Memory B cell (primary cell): ENCODE results near the gene CACNG7.

Experiments
- ATAC-seq: fragments of 150-1000 bp; cut with Tn5 transposase; 2 replicates; pipeline ENCODE4 v1.10.0; 2021; ENCODE audit warnings: low read depth, mild to moderate bottlenecking, moderate library complexity
- DNase-seq, 2 donors: peaks; one replicate each; pipeline ENCODE4 v3.0.0; 2022; ENCODE audit warnings: low spot score in 2 of 2
- H3K27ac Mint-ChIP-seq: one replicate; pipeline ENCODE4 v1.8.0; 2022; ENCODE audit warnings: mild to moderate bottlenecking, moderate library complexity, mixed read lengths
- H3K27me3 Mint-ChIP-seq: one replicate; pipeline ENCODE4 v1.8.0; 2022; ENCODE audit warnings: mixed read lengths
- H3K36me3 Mint-ChIP-seq: one replicate; pipeline ENCODE4 v1.8.0; 2022; ENCODE audit warnings: mild to moderate bottlenecking, mixed read lengths
- H3K4me1 Mint-ChIP-seq: one replicate; pipeline ENCODE4 v1.8.0; 2022; ENCODE audit warnings: mixed read lengths
- H3K4me3 Mint-ChIP-seq: one replicate; pipeline ENCODE4 v1.8.0; 2022; ENCODE audit warnings: mild to moderate bottlenecking, moderate library complexity, mixed read lengths
- H3K9me3 Mint-ChIP-seq: one replicate; pipeline ENCODE4 v1.8.0; 2022; ENCODE audit warnings: mixed read lengths

The CACNG7 gene

DNA sequence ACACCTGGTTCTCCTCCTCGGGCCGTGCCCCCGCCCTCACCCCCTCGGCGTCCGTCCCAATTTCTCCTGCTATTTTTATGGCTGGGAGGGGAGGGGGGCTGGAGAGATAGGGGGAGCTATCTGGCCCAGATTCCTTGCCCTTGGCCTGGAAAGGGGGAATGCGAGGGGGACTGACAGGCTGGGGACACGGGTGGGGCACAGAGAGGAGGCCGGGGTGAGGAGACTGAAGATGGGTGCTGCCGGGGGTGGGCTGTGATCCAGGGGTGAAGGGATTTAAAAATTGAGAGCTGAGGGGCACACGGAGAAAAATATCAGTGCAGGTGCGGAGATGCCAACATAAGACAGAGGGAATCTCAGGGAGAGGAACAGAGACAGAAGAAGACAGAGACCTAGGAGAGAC, 24.8 kb upstream of the CACNG7 start:
- Mint-ChIP-seq H3K27ac (no peak overlapping the region), H3K27me3 (peaks cover 9% of the 10 kb centered on the region), H3K9me3 (peaks cover 1% of the 10 kb centered on the region), H3K4me1 (peaks cover 4% of the 10 kb centered on the region), H3K36me3 (peaks cover 3% of the 10 kb centered on the region), H3K4me3 (no peak overlapping the region)
- ATAC-seq = no peak
- no peak for DNase-seq

DNA sequence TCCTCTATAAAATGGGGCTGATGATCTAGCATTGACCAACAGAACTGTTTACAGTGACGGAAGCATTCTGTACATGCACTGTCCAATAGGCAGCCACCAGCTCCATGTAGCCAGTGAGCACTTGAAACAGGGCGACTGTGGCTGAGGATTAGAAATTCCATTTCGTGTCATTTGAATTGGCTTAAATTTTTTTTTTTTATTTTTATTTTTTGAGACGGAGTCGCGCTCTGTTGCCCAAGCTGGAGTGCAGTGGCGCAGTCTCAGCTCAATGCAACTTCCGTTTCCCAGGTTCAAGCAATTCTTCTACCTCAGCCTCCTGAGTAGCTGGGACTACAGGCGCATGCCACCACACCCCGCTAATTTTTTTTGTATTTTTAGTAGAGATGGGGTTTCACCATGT, 24.0 kb upstream of the CACNG7 start:
- Mint-ChIP-seq H3K27me3 (peaks cover 9% of the 10 kb centered on the region), H3K4me3 (no peak overlapping the region), H3K4me1 (peaks cover 4% of the 10 kb centered on the region), H3K9me3 (peaks cover 1% of the 10 kb centered on the region), H3K36me3 (peaks cover 3% of the 10 kb centered on the region), H3K27ac (no peak overlapping the region)
- DNase-seq = no peak
- no peak for ATAC-seq

DNA sequence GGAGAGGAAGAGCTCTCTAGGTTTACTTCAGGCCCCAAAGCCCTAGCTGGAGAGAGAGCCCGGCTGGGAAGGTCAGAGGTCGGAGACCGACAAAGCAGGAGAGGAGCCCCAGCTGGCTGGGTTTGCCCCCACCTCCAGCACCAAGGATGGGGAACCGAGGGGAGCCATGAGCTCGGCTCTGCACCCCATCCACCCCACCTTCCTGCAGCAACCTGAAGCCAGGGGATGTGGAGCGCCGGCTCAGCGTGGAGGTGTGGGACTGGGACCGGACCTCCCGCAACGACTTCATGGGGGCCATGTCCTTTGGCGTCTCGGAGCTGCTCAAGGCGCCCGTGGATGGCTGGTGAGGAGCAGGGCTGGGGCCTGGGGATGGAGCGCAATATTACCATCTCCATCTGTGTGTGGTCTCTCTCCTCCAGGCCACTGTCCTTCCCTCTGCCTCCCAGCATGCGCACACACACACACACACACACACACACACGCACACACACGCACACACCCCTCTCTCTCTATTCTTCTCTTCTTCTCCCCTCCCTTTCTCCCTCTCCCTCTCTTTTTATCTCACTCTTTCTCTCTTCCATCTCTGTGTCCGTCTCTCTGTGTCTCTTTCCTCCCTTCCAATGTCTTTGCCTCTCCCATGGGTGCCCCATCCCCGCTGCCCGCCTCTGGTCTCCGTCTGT, 16.6 kb upstream of the CACNG7 start:
- H3K9me3 Mint-ChIP-seq = peaks cover 10% of the 10 kb centered on the region
- no peak overlapping the region for H3K27ac Mint-ChIP-seq
- DNase-seq (no peak), ATAC-seq (no peak)
- H3K36me3 Mint-ChIP-seq = peaks cover 2% of the 10 kb centered on the region
- H3K4me1 Mint-ChIP-seq = no peaks in the 10 kb centered on the region
- no peak overlapping the region for H3K4me3 Mint-ChIP-seq
- H3K27me3 Mint-ChIP-seq = peaks cover 17% of the 10 kb centered on the region

DNA sequence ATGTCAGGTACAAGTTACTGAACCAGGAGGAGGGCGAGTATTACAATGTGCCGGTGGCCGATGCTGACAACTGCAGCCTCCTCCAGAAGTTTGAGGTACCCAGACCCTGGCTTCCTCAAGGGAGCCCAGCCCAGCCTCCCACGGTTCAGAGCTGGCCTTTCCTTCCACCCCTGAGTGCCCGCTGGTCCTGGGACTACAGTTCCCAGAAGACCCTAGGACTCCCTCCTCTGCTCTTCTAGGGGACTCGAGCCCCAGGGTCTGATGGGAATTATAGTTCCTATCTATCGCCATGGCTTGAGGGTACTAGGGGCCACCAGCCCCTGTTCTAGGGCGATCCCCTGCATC, 16.1 kb upstream of the CACNG7 start:
- Mint-ChIP-seq H3K4me1 (no peaks in the 10 kb centered on the region), H3K4me3 (no peak overlapping the region), H3K9me3 (peaks cover 10% of the 10 kb centered on the region), H3K36me3 (peaks cover 2% of the 10 kb centered on the region), H3K27me3 (peaks cover 18% of the 10 kb centered on the region), H3K27ac (no peak overlapping the region)
- DNase-seq = no peak
- ATAC-seq = no peak

DNA sequence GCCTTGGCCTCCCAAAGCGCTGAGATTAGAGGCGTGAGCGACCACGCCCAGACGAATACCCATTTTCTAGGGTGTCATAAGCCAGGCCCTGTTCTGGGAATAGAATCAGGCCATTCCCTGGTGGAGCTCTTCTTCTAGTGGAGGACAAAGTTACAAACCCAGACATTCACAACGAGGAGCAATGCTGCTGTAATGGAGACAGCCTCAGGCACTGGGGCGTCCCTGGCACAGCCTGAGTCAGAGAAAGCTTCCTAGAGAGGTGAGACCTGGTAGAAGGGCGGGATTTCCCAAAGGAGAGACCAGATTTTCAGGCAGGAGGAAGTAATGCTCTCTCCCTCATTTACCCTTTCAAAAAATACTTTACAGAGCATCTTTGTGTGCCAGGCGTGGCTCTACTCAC, 14.4 kb upstream of the CACNG7 start:
- Mint-ChIP-seq H3K9me3 (peaks cover 14% of the 10 kb centered on the region), H3K27me3 (peaks cover 24% of the 10 kb centered on the region), H3K4me3 (no peak overlapping the region), H3K36me3 (peaks cover 2% of the 10 kb centered on the region), H3K4me1 (no peaks in the 10 kb centered on the region), H3K27ac (no peak overlapping the region)
- DNase-seq (no peak), ATAC-seq (no peak)

DNA sequence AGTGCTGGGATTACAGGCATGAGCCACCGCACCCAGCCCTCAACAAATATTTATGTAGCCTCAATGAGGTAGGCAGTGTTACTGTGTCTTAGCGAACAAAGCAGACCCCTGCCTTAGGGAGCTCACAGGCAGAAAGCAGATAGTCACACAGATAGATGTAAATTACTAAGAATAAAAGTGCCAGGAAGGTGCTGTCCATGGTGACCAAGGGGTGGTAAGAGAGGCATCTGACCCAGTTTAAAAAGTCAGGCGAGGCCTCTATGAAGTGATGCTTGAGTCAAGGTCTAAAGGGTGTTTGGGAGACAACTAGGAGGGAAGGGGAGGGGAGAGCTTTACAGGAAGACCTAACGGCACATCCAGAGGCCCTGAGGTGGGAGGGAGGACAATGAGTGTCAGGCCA, 12.4 kb upstream of the CACNG7 start:
- DNase-seq (no peak), ATAC-seq (no peak)
- peaks cover 23% of the 10 kb centered on the region for H3K27me3 Mint-ChIP-seq
- no peaks in the 10 kb centered on the region for H3K4me1 Mint-ChIP-seq
- H3K4me3 Mint-ChIP-seq = no peak overlapping the region
- H3K36me3 Mint-ChIP-seq = peaks cover 2% of the 10 kb centered on the region
- peaks cover 13% of the 10 kb centered on the region for H3K9me3 Mint-ChIP-seq
- no peak overlapping the region for H3K27ac Mint-ChIP-seq

DNA sequence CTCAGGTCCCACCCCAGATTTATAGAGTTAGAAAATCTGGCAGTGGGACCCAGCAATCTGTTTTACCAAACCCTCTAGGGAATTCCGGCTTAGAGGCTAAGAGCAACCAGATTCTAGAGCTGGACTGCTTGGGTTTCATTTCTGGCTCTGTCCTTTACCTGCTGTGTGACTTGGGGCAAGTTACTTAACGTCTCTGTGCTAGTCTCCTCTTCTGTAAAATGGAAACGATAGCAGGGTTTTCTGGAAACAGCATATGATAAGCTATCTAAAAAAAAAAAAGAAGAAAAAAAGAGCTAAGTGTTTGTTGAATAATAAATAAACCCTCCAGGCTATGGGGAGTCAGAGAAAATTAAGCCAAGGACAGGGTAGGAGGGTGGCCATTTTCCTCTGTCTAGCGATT, 11.6 kb upstream of the CACNG7 start:
- Mint-ChIP-seq H3K4me1 (no peaks in the 10 kb centered on the region), H3K27me3 (peaks cover 18% of the 10 kb centered on the region), H3K4me3 (no peak overlapping the region), H3K27ac (no peak overlapping the region), H3K9me3 (peaks cover 10% of the 10 kb centered on the region), H3K36me3 (peaks cover 2% of the 10 kb centered on the region)
- ATAC-seq (no peak), DNase-seq (no peak)

DNA sequence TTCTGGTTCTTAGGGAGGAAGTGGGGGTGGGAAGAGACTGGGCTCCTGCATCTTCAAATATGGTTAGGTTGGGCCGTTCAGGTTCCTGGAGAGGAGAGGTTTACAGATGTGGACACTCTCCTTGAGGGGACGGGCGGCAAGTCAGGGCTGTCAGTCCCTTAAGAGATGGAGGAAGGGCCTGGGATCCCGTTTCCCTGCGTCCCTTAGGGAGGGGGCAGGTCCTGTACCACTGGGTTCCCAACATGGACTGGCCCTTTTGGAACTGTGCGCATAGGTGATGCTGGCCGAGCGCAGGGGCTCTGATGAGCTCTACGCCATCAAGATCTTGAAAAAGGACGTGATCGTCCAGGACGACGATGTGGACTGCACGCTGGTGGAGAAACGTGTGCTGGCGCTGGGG, 10.9 kb upstream of the CACNG7 start:
- Mint-ChIP-seq H3K27ac (no peak overlapping the region), H3K9me3 (peaks cover 8% of the 10 kb centered on the region), H3K27me3 (peaks cover 15% of the 10 kb centered on the region), H3K4me3 (no peak overlapping the region), H3K36me3 (no peaks in the 10 kb centered on the region), H3K4me1 (no peaks in the 10 kb centered on the region)
- ATAC-seq (no peak), DNase-seq (no peak)

DNA sequence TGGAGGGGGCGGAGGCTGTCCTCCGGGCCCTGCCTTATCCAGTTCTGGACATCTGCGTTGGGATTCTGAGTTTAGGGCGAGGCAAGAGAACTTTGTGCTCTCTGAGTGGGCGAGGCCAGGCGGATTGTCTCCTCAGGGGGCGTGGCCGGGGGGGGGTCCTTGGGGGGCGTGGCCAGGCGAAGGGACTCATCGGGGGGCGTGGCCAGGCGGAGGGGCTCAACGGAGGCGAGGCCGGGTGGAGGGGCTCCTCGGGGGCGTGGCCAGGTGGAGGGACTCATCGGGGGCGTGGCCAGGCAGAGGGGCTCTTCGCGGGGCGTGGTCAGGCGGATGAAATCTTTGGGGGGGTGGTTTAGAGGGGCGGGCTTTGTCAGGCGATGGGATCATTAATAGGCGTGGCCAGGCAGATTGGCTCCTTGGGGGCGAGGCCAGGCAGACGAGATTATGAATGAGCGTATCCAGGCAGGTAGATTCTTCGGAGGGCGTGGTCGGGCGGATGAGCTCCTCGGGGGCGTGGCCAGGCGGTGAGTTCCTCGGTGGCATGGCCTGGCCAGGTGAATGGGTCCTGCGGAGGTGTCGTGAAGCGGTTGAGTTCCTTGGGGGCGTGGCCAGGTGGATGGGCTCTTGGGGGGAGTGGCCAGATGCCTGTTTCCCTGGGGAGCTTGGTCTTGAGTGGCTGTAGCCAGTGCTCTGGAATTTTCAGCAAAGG, 10.3 kb upstream of the CACNG7 start:
- Mint-ChIP-seq H3K36me3 (no peaks in the 10 kb centered on the region), H3K4me3 (no peak overlapping the region), H3K27ac (no peak overlapping the region), H3K4me1 (no peaks in the 10 kb centered on the region), H3K9me3 (peaks cover 8% of the 10 kb centered on the region), H3K27me3 (peaks cover 12% of the 10 kb centered on the region)
- ATAC-seq = no peak
- DNase-seq = no peak

DNA sequence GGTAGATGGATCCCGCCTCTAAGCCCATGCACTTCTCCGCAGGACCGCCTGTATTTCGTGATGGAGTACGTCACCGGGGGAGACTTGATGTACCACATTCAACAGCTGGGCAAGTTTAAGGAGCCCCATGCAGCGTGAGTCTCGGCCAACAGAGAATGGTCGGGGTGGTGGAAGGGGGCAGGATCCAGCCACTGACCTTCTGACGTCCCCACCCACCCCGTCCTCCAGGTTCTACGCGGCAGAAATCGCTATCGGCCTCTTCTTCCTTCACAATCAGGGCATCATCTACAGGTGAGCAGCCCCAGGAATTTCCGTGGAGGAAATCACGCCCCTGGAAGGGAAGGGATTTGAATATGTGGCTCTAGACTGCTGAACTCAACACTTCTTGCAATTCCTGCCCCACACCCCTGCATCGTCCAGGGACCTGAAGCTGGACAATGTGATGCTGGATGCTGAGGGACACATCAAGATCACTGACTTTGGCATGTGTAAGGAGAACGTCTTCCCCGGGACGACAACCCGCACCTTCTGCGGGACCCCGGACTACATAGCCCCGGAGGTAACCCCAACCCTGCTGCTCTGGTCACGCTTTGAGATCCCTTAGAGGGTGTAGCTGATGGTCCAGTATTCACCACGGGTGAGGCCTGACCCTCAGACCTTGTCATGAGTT, 8.8 kb upstream of the CACNG7 start:
- DNase-seq (no peak), ATAC-seq (no peak)
- Mint-ChIP-seq H3K9me3 (peaks cover 8% of the 10 kb centered on the region), H3K4me1 (peaks cover 3% of the 10 kb centered on the region), H3K36me3 (no peaks in the 10 kb centered on the region), H3K4me3 (no peak overlapping the region), H3K27me3 (peaks cover 13% of the 10 kb centered on the region), H3K27ac (no peak overlapping the region)

DNA sequence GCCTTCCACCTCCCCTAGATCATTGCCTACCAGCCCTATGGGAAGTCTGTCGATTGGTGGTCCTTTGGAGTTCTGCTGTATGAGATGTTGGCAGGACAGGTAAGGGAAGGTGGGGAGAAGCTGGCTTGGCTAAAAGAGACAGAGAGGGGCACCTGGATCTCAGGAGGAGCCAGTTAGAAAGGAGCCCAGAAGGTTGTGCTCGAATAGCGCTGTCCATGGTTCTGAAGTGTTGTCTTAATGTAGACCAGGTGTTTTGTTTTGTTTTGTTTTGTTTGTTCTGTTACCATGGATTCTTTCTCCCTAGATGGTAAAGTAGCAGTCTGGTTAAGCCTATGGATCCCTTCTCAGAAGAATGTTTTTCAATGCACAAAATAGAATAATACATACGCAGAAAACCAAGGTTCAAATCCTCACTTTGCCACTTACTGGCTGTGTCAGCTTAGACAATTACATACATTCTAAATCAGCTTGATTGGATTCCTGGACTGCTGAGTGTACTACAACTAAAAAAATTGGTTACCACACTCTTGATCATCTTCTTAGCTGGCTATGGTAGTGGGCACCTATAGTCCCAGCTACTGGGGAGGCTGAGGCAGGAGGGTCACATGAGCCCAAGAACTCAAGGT, 5.9 kb upstream of the CACNG7 start:
- peaks cover 12% of the 10 kb centered on the region for H3K9me3 Mint-ChIP-seq
- H3K4me1 Mint-ChIP-seq = peaks cover 10% of the 10 kb centered on the region
- no peak for DNase-seq
- H3K27me3 Mint-ChIP-seq = peaks cover 26% of the 10 kb centered on the region
- ATAC-seq = no peak
- H3K36me3 Mint-ChIP-seq = peaks cover 4% of the 10 kb centered on the region
- no peak overlapping the region for H3K27ac Mint-ChIP-seq
- H3K4me3 Mint-ChIP-seq = no peak overlapping the region

DNA sequence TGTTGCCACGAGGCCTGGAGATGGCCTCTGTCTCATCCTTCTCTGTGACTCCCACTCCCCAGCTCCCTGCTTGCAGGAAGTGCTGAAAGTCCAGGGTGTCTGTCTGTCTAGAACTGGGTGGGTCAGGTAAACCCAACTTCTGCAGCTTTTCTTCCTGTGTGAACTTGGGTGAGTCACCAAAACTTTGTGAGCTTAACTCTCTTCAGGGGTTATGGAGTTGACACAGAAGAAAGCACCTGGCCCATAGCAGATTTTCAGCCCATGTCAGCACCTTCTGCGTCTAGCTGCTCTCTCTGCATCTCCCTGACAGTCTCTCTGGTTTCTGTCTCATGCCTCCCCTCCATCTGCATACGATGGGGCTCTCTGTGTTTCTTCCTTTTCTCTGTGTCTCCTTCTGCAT, 4.2 kb upstream of the CACNG7 start:
- DNase-seq (no peak), ATAC-seq (no peak)
- no peak overlapping the region for H3K4me3 Mint-ChIP-seq
- peaks cover 15% of the 10 kb centered on the region for H3K4me1 Mint-ChIP-seq
- H3K27ac Mint-ChIP-seq = no peak overlapping the region
- peaks cover 32% of the 10 kb centered on the region for H3K27me3 Mint-ChIP-seq
- H3K9me3 Mint-ChIP-seq = peaks cover 14% of the 10 kb centered on the region
- H3K36me3 Mint-ChIP-seq = peaks cover 10% of the 10 kb centered on the region

DNA sequence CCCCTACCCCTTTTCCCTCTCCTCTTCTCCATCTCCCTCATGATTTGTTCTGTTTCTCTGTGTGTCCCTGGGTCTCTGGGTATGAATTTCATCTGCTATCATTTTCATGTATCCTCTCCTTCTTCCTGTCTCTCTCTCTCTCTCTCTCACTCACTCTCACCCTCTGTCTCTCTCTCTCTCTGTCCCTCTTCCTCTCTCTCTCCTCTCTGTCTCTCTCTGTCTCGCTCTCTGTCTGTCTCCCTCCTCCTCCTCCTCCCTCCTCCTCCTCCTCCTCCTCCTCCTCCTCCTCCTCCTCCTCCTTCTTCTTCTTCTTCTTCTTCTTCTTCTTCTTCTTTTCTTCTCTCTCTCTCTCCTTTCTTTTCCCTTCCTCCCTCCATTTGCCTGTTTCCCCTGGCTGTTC, 3.3 kb upstream of the CACNG7 start:
- peaks cover 11% of the 10 kb centered on the region for H3K36me3 Mint-ChIP-seq
- peaks cover 15% of the 10 kb centered on the region for H3K4me1 Mint-ChIP-seq
- ATAC-seq = no peak

More for the DNA sequence above, 3.3 kb upstream of the CACNG7 start:
- DNase-seq = no peak
- Mint-ChIP-seq H3K27ac (no peak overlapping the region), H3K4me3 (no peak overlapping the region), H3K27me3 (peaks cover 39% of the 10 kb centered on the region), H3K9me3 (peaks cover 14% of the 10 kb centered on the region)
